ENCODE results near the gene MYCBP.

The MYCBP gene

DNA sequence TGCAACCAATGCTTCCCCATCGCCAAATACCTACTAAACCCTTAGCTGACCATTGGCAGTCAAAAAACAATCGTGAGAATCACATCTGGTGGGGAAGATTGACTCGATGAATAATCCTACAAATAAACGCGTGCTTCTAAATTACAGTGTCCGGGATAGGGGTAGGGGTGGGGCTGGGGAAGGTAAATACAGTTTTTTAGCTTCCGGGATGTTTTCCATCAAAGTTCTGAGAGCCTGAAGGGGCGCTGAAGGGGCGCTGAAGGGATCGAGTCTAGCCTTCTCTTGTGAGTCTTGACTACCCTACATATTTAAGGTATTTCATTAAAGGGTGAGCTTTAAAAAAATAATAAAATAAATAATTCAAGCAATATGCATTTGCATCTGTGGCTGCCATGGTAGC, 54.1 kb downstream of the MYCBP start:
- no peak for DNase-seq

DNA sequence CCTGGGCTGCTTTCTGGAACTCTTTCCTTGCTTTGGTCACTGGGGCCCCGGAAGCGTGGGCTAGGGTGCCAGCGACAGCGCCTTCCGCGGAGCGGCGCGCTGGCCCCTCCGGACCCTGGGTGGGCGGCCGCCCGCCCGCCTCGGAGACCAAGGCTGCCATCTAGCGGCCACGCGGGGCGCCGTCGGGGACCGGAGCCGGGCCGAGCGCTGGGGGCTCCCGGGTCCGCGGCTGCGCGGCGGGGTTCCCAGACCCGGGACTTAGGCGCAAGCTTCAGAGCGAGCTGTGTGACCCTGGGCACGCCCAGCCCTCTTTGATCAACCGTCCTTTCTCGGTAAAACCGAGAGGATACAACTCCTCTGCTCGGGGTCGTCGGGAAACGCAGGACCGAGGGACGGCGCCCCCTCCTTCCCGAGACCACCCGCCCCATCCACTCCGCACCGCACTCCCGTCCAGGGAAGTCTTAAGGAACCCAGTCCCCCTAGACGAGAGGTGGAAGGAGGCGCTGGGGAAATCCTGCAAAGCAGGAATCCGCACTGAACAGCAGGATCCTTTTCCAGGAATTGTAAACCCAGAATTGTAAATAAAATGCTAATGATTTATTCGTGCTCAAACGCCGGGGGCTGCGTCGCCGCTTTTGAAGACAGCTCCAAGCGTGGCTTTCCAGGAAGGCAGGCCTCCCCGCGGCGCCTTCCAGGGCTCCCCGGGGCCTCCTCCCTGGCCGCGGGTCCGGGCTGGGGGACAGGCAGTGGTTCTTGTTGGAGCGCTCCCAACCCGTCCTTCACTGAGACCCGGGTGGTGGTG, 54.8 kb downstream of the MYCBP start:
- peak in 3 of 5 experiments; percentile 14 to 38 (median 29) for DNase-seq

DNA sequence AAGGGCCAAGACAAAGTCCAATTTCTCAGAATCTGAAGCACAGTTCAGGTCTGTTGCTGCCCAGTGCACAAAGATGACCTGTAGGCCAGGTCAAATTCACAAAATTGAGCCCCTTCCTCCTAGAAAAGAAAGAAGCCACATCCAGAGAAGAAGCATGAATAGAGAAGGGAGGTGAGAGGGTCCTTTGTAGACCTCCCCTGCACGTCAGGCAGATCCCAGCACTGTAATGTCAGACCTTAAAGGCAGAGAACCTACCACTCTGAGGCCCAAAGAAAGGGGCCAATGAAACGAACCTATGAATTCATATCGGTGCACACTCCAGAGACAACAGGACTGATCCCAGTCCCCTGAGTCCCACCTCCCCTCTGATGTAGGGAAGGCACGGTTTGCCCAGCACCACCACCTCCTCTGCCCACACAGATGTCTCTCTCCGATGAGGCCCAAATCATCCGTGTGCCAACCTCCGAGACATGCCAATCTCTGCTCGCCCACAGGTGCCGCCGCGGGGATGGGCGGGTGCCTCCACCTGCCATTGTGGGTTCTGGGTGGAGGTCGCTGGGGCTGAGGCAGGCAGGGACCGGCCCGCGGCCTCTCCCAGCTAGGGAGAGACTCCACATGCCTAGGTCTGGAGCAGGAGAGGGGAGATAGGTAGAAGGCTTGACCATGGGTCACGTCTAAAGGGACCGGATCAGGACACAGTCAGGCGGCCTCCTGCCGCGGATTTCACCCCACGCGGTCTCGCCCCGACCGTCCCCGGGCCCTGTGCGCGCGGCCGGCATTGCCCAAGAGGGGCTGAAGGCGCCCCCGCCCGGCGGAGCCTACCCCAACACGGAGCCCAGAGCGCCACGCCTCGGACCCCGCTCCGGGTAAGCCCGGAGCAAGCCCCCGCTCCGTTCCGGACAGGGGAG, 55.6 kb downstream of the MYCBP start:
- no peak for DNase-seq

DNA sequence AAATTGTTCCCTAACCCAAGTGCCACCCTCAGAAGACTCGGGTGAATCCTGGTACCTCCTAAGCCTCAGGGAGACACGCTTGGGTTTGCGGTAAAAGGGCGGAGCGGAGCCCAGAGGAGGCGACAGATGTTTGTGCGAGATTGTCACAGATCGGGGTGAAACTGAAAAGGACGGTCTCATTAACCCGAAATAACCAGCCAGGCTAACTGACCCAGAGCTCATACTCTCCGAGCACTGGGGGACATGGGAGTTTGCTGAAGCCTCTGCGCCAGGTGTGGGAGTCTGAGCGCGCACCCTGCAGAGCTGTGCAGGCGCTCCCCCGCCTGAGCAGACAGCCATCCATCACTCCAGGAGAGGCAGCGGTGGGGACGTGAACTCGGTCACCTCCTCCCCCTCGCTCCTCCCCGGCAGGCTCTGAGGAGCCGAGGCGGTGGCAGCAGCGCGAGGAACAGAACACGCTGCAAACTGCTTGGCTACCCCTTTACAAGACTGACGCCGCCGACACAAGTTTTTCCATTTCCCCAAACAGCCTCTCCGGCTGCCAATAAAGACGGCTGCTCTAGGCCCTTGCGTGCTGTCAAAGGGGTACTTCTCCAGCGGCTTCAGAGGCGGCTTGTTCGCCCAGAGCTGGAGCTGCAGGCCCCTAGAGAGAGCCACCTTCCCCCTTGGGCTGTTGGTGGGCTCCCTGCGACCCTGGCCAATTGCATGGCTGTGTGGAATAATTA, 57.1 kb downstream of the MYCBP start:
- peak in 1 of 5 experiments; percentile 23 for DNase-seq

DNA sequence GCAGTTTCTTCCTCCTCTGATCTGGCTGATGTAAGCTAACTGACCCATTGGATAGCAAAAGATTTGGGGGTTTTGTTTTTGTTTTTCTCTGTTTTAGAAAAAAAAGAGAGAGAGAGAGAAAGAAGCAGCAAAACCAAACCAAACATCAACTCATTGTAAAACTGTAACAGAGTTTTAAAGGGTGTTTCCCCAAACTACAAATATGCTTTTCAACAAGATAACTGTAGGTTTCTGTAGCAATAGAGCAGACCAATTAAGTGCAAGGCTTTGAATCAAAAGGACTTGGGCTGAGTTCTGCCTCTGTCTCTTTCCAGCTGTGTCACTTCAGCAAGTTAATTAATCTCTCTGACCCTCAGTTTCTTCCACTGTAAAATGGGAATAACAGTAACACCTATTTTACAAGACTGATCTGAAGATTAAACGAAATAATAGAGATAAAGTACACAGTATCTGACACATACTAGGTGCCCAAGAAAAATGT, 58.1 kb downstream of the MYCBP start:
- DNase-seq = no peak

DNA sequence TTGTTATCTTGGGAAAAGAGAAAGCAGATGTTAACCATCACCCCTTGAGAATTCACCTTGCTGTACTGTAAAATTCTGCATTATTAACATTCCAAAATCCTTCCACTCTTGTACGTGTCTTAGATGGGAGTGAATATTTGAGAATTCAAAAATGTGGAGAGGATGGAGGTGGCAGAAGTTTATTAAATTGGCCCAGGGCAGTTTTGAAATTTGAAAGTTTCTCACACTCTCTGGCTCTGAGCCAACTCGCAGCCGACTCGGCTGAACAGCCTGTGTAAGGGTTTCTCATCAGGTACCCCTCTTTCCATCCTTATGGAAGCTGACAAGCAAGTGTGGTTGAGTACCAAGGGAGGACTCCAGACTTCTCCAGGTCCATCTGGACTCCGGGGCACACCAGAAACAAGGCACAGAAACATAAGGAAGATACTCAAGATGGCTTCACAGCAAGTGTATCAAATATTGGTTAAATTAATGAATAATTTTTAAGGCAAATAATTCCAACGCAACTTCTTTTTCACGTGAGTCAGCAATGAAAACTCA, 58.6 kb downstream of the MYCBP start:
- no peak for DNase-seq

DNA sequence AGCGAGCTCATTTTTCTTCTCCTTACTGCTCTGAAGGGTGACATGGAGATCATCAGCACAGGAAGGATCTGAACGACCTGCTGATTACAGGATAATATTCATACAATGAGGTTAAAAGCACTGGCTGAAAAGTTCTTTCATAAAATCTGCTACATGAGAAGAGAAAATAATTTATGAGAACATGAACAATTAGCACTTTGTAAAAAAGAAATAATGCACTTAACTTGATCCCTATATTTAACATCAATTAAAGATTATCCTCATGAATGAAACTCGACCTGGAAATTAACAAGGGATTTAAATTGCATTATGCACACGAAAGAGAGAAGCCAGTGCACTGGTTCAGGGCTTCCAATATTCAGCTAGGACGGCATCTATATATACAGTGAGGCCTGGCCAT, 60.2 kb downstream of the MYCBP start:
- DNase-seq = no peak

Measured in T-helper 2 cell (primary cell).